Measurements from ENCODE around the gene FARP2.
"Not testable (repeated sequence)": the region's sequence is repeated elsewhere in the genome, so short reads cannot be mapped to it uniquely, and the experiment has no call there.

Gene FARP2

DNA sequence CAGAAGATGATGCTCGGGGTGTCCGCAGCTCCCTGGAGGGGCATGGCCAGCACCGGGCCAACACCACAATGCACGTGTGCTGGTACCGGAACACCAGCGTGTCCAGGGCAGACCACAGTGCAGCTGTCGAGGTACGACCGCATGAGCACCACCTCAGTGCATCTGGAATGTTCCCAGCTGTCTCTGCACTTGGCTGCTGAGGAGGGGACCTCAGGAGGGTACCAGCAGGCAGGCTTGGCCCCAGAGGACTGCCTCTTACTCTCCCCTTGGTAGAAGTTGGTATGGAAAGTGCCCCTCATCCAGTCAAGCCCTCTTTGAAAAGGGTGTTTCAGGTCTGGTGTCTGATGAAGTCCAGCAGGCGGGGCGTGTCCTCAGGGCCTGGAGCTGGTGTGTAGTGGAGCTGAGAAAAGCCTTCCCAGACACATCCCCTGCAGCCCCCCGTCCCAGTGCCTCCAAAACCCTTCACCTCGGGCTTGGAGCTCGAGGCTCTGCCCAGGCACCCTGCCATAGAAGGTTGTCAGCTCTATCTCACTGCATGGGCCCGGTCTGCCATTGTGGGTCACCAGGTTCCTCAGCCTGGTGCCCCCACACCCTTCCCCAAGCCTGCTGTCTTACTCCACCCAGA, 135.6 kb downstream of the FARP2 start:
- no peak for DNase-seq

DNA sequence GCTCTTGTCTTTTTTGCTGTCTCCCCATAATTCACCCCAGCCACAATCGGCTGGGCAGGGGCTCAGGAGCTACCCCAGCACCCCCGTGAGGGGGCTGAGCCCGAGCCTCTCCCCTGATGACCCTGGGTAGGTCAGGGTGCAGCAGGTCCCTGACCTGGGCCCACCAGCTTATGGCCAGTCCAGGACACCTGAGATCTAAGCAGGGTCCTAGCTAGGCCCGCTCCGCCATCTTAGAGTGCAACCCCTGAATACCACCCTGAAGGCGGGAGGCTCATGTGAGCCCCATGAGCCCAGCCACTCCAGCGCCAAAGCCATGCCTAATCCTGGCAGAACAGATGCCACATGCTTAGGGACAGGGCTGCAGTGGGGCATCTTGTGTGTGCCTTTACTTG, 136.1 kb downstream of the FARP2 start:
- DNase-seq: no peak

DNA sequence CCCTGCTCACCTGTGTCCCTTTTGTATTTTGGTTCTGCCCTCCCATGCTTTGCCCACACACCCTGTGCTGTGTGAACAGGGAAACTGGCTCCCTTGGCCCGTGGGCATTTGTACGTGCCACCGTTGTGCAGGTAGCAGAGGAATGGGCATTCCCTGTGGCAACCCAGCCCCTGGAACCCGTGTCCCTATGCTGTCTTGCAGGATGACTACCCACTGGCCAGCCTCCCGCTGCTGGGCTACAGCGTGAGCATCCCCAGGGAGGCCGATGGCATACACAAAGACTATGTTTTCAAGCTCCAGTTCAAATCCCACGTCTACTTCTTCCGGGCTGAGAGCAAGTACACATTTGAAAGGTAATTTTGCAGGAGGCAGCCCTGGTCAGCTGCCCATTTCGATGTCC, 137.0 kb downstream of the FARP2 start:
- no peak for DNase-seq

DNA sequence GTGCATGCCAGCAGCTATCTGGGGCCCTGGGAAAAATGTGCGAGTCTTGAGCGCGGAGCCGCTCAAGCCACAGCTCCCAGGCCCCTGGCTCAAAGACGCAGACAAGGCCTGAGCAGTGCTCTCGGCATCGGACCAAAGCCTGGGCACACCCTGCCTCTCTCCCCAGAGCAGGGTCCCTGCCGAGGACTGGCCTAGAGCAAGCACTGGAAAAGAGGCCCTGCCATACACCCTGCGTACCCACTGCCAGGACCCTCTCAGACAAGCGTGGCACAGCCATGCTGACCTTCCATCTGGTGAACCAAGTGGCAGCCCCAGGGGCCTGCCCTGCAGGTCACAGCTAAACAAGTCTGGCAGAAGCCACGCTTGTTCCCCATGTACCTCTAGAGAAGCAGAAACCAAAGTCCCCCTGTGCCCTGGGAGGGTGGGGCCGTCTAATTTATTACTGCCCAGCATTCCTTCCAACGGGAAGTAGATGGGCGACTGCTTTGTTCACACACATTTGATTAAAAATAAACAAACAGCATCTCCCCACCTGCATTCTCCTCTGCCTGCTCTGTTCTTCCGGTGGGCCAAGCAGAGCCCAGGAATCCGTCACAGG, 138.3 kb downstream of the FARP2 start:
- no peak for DNase-seq

GRCh38 chr2:241495172-241496002, 139.3 kb downstream of the FARP2 start:
- DNase-seq: no peak

GRCh38 chr2:241496003-241496707, 140.1 kb downstream of the FARP2 start:
- no peak for DNase-seq

DNA sequence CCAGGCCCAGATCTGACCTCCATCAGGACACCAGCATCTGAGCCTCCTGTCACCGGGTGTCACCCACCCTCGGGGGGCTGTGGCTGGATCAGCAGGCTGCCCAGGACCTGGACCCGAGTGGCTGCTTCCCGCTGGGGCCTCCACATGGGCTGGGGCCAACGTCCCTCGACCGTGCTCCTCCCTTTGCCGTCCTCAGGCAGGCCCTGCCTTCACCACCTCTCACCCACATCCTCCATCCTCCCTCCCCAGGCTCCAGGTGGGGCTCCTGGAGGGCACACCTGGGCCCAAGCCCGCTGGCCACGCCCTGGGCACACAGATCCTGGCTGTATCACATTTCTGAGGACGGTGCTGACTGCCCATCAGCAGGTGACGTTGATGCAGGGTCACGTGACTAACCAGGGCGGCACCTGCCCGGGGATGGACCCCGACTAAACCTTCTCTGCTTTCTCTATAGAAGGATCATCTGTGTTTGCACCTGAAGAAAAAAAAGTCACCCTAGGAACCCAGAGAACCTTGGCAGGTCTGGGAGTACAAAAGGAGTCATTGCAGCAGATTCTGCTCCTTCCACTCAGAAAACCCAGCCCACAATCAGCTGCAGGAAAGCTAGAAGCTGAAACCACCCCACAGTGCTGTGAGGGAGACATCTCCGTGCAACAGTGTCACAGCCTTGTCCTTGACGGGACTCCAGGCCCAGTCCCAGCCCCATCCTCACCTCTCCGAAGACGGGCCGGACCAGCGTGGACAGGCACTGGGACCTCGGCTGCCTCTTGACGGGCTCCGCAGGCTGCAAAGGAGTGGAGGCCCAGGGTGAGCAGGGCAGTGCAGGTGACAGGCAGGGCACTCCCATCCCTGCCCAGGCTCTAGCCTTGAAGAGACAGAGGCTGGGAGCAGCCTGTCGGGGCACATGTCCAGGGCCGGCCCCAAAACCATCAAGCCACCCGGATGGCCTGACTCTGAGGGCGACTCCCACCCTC, 141.1 kb downstream of the FARP2 start:
- no peak for DNase-seq

GRCh38 chr2:241498115-241499070, 142.3 kb downstream of the FARP2 start:
- no peak for DNase-seq

- no peak for DNase-seq
Measured at GRCh38 chr2:241499146-241499965, 143.3 kb downstream of the FARP2 start.

DNA sequence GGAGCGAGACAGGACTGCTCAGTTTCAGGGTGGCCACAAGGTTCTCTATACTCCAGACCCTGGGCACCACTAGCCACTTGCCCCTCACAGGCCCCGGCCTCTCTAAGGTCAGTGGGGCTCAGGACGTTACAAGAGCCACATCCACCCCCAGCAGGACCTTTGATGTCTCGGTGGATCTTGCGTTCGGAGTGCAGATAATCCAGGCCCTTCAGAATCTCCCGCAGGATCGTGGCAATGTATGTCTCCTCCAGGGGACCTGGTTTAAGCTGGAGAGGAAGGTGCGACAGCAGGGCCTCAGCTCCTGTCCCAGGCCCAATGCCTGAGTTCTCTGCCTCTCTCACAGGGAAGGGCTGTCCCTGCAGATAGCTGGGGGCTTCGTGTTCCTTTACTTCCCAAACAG, 143.9 kb downstream of the FARP2 start:
- no peak for DNase-seq

GRCh38 chr2:241500431-241500975, 144.4 kb downstream of the FARP2 start:
- DNase-seq: no peak

DNA sequence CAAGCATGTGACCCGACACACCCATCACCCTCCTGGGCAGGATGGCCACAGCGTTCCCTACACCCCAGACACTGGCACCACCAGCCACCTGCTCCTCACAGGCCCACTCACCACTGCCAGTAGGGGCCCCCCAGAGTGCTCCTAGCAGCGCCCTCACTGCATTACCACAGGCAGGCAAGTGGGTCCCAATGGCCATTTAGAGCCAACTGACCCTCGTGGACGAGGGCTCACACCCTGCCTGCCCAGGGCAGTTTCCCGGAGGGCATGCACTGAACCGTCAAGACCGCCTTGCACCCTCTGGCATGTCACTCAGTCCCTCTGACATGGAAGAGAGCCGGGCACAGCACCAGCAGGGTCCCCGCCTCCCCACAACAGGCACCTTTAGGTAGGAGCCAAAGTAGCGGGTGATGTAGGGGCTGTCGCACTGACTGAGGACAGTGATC, 145.0 kb downstream of the FARP2 start:
- DNase-seq: no peak

DNA sequence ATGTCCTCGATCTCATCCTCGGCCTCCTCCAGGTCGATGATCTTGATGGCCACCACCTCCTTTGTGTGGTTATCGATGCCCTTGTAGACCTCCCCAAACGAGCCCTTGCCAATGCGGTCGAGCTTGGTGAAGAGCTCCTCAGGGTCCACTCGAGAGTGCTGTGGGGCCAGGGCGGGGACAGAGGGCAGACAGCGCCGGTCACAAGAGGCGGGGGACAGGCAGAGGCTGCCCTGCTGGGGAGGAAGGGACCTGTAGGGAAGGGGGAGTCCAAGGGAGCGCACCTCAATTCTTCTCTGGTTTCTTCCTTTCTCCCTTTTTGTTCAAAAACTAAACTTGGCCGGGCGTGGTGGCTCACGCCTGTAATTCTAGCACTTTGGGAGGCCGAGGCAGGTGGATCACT, 145.5 kb downstream of the FARP2 start:
- no peak for DNase-seq

DNA sequence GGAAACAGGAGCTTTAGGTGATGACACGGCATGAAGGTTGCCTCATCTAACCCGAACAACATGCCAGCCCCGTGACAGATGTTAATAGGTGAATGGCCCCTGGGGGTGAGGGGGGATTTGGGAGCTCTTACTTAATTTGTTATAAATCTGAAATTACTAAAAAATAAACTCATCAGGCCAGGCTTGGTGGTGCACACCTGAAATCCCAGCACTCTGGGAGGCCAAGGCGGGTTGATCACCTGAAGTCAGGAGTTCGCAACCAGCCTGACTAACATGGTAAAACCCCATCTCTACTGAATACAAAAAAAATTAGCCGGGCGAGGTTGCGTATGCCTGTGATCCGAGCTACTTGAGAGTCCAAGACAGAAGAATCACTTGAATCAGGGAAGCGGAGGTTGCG, 146.2 kb downstream of the FARP2 start:
- no peak for DNase-seq

DNA sequence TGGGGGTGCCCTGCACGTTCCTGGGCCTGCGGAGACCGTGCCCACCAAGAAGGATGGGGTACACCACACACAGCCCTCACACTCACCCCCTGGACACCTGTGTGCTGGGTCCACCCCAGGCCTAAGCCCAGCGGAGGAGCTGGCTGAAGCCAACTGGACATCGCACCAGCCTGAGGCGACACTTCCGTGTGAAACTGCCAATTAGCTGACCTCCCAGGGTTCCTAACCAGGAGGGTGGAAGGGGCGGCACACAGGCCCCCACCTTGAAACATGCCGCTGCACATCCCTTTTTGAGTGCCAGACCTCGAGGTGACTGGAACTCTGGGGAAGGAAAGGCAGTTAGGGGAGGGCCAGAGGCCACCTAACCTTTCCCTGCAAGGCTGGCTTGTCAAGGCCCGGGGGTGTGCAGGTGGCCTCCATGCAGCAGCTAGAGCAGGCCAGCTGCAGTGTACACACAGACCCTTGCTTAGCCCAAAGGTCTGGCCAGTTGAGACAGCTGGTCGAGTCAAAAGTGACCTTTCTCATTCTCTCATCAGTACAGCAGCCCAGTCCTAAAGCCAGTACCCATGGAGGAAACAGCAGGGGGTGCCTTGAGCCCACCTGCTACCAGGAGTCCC, 147.8 kb downstream of the FARP2 start:
- no peak for DNase-seq

GRCh38 chr2:241505086-241505780, 149.1 kb downstream of the FARP2 start:
- no peak for DNase-seq

DNA sequence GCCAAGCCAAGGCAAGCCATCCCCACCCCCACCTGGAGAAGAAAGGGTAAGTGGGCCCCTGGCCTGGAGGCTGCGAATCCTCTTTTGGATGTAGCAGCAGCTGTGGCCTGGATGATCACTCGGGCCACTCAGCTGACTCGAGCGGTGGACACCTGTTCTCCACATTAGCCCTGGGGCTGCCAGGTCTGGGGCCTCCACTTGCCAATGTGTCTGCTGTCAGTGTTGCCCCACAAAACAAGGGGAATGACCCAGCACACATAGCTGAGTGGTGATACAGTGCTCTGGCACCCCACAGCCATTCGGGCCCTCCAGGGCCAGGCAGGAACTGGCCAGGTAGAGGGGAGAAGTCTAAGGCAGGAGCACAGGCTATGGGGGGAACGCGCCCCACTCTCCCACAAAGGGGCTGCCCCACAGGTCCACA, 149.7 kb downstream of the FARP2 start:
- no peak for DNase-seq

DNA sequence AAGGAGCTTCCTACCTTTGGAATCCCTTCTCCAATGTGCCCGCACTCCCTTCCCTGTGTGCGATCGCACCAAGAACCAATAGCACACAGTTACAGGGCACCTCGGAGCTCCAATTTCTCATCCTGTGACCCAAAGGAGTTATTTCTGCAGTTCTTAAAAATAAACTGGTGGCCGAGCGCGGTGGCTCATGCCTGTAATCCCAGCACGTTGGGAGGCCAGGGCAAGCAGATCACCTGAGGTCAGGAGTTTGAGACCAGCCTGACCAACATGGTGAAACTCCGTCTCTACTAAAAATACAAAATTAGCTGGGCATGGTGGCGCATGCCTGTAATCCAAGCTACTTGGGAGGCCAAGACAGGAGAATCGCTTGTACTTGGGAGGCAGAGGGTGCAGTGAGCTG, 150.2 kb downstream of the FARP2 start:
- not testable (repeated sequence) for DNase-seq

Data from activated CD8-positive, alpha-beta memory T cell treated with anti-CD3 and anti-CD28 coated beads for 24 hours (primary cell).